Measurements from ENCODE around the gene MYG1. TPM values are rescaled to one million over a fixed set of nuclear protein-coding genes. Genes with fewer than 3 reads are reported as not detected.

The MYG1 gene
- total and polyA plus RNA-seq, 2 of the 4 experiments (the other 2 are of a cell fraction), result 49.8 to 63.7 TPM

DNA sequence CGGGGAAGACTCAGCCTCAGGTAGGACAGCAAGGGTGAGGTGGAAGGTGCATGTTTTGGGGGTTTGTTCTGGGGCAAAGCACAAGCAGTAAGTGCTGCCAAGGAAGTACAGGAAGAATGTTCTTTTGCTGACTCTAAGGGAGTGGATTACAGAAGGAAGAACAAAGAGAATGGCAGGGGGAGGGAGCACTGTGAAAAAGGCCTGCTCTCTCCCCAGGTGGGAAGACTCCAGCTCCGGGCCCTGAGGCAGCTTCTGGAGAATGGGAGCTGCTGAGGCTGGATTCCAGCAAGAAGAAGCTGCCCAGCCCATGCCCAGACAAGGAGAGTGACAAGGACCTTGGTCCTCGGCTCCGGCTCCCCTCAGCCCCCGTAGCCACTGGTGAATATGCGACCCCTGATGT is 11.2 kb upstream of the MYG1 start:
- no peak overlapping the region for H3K4me3 ChIP-seq (ENCODE audit: insufficient read depth, low read depth, low read length)
- H2AFZ ChIP-seq (replicated peaks; ENCODE audit: low read length, poor library complexity), result peak overlapping the region; percentile 53
- peaks cover 10% of the 10 kb centered on the region; the same call in 1 of the 2 replicates for H3K9me1 ChIP-seq (ENCODE audit: insufficient read depth, low read length)
- peaks cover 0 to 28% of the 10 kb centered on the region in 2 experiments; a peak in 2 of 4 replicates for H3K79me1 ChIP-seq (ENCODE audit: low read depth in 1 of 2, low read length in 2 of 2)
- H3K56ac ChIP-seq (ENCODE audit: extremely low read depth, insufficient read depth, low read length), result no peak overlapping the region
- POLR2A ChIA-PET (ENCODE audit: unreplicated experiment), result no interaction called here
- CTCF ChIA-PET, result interaction anchor here (0.7 to 1.6 kb wide), 6 partner anchors 19 to 222 kb away, joined by 3 to 5 read pairs (median 4); no protein-coding TSS in a partner anchor
- peaks cover 22% of the 10 kb centered on the region for H3K4me1 ChIP-seq (ENCODE audit: control insufficient read depth, insufficient read depth, low read length)
- peak overlapping the region; percentile 81 for H2AK9ac ChIP-seq (replicated peaks; ENCODE audit: low read depth, low read length, poor library complexity)
- H3K23ac ChIP-seq (ENCODE audit: low read depth, low read length), result no peak overlapping the region
- H3K27me3 ChIP-seq (ENCODE audit: control insufficient read depth, insufficient read depth, low read length), result no peaks in the 10 kb centered on the region
- peak overlapping the region; percentile 31; the same call in 1 of the 2 replicates for H3K14ac ChIP-seq (replicated peaks; ENCODE audit: low read depth, low read length)
- H2BK120ac ChIP-seq (ENCODE audit: low read depth, low read length), result no peak overlapping the region
- H2BK20ac ChIP-seq (ENCODE audit: low read depth, low read length), result no peak overlapping the region
- no peak overlapping the region for H3K27ac ChIP-seq (ENCODE audit: insufficient read depth, low read length)
- H3K9me3 ChIP-seq (ENCODE audit: control insufficient read depth, insufficient read depth, low read length), result no peaks in the 10 kb centered on the region
- H4K20me1 ChIP-seq (ENCODE audit: insufficient read depth, low read length), result no peaks in the 10 kb centered on the region
- H3K4me2 ChIP-seq (ENCODE audit: low read depth, low read length), result no peak overlapping the region
- no peak overlapping the region for H3K18ac ChIP-seq (ENCODE audit: low read depth, low read length)
- no peak overlapping the region for H3K9ac ChIP-seq (ENCODE audit: low read depth, low read length)
- H4K8ac ChIP-seq (ENCODE audit: low read depth in 2 of 2, low read length in 2 of 2), result peak overlapping the region in 1 of 2 experiments; percentile 57; a peak in 1 of 4 replicates
- H2BK15ac ChIP-seq (ENCODE audit: low read depth, low read length), result no peak overlapping the region
- dilution Hi-C loops (cut with HindIII; ENCODE audit: low sequenced_read_pairs, unreplicated experiment) (no loop called here), intact Hi-C loops (cut with micrococcal nuclease) (no loop called here), in situ Hi-C loops (cut with MboI; ENCODE audit: low sequenced_read_pairs) (loop anchor here (5.0 kb wide), 1 partner anchor 76 kb away; no protein-coding TSS in a partner anchor)
- 94% methylated on average over 2 of the region's 6 CpGs; no CpG with 5 or more reads in 1 of the 2 experiments for WGBS, 2 experiments (ENCODE audit: extremely low coverage in 2 of 2, insufficient read length in 1 of 2)
- peak overlapping the region; percentile 44; the same call in 1 of the 2 replicates for H2AK5ac ChIP-seq (ENCODE audit: low read depth, low read length)
- ATAC-seq (ENCODE audit: low read depth) (no peak), DNase-seq (no peak)
- TF ChIP-seq RCOR1 (IDR thresholded peaks at IDR 0.05; ENCODE audit: insufficient replicate concordance, low read length) (no peak), FOS (IDR thresholded peaks at IDR 0.05; ENCODE audit: low read depth, low read length) (no peak), MAFK (IDR thresholded peaks at IDR 0.05; ENCODE audit: low read depth, low read length) (no peak), RAD21 (IDR thresholded peaks at IDR 0.05; ENCODE audit: low read length) (no peak), MAZ (IDR thresholded peaks at IDR 0.05; ENCODE audit: borderline replicate concordance, low read depth, low read length) (no peak), CHD1 (IDR thresholded peaks at IDR 0.05; ENCODE audit: low read depth, low read length) (no peak), RFX5 (IDR thresholded peaks at IDR 0.05; ENCODE audit: low read depth, low read length) (no peak), NFE2L2 (IDR thresholded peaks at IDR 0.05; ENCODE audit: low read depth, low read length) (no peak), ELK1 (IDR thresholded peaks at IDR 0.05; ENCODE audit: borderline replicate concordance, low read depth, low read length) (no peak), BHLHE40 (IDR thresholded peaks at IDR 0.05; ENCODE audit: low read depth, low read length) (no peak), POLR2A (IDR thresholded peaks at IDR 0.05; ENCODE audit: low read depth, low read length) (no peak), MXI1 (IDR thresholded peaks at IDR 0.05; ENCODE audit: borderline replicate concordance, low read depth, low read length) (no peak), SMC3 (IDR thresholded peaks at IDR 0.05; ENCODE audit: low read depth, low read length) (no peak), CEBPB (IDR thresholded peaks at IDR 0.05; ENCODE audit: low read depth, low read length) (no peak)
- TF ChIP-seq, protein P1, sequence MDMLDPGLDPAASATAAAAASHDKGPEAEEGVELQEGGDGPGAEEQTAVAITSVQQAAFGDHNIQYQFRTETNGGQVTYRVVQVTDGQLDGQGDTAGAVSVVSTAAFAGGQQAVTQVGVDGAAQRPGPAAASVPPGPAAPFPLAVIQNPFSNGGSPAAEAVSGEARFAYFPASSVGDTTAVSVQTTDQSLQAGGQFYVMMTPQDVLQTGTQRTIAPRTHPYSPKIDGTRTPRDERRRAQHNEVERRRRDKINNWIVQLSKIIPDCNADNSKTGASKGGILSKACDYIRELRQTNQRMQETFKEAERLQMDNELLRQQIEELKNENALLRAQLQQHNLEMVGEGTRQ (IDR thresholded peaks at IDR 0.05; ENCODE audit: low read depth, low read length), result no peak
- TF ChIP-seq, protein P2, sequence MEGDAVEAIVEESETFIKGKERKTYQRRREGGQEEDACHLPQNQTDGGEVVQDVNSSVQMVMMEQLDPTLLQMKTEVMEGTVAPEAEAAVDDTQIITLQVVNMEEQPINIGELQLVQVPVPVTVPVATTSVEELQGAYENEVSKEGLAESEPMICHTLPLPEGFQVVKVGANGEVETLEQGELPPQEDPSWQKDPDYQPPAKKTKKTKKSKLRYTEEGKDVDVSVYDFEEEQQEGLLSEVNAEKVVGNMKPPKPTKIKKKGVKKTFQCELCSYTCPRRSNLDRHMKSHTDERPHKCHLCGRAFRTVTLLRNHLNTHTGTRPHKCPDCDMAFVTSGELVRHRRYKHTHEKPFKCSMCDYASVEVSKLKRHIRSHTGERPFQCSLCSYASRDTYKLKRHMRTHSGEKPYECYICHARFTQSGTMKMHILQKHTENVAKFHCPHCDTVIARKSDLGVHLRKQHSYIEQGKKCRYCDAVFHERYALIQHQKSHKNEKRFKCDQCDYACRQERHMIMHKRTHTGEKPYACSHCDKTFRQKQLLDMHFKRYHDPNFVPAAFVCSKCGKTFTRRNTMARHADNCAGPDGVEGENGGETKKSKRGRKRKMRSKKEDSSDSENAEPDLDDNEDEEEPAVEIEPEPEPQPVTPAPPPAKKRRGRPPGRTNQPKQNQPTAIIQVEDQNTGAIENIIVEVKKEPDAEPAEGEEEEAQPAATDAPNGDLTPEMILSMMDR (conservative IDR thresholded peaks at IDR 0.05; ENCODE audit: low read depth, low read length), result no peak
- H4K91ac ChIP-seq (ENCODE audit: insufficient read depth, low read depth, low read length), result no peak overlapping the region
- peak overlapping the region; percentile 15; the same call in 1 of the 2 replicates for H4K5ac ChIP-seq (ENCODE audit: low read depth, low read length)
- H3K36me3 ChIP-seq (ENCODE audit: control insufficient read depth, insufficient read depth, low read length), result peaks cover 2% of the 10 kb centered on the region
- H3K4ac ChIP-seq (ENCODE audit: low read depth, low read length), result no peak overlapping the region
- H2BK5ac ChIP-seq (ENCODE audit: low read depth, low read length, poor library complexity, severe bottlenecking), result peak overlapping the region; percentile 2
- BruUV-seq (replicated peaks), result no TSS peak

Measured in IMR-90 (cell line).